Lung (tissue), 12 donors: ENCODE measurements around the gene MAL. TPM values are rescaled to one million over a fixed set of nuclear protein-coding genes. Genes with fewer than 3 reads are reported as not detected.
A peak's percentile ranks its signal among the peaks of the same experiment; 100 is the strongest.

ENCODE experiments used
- ATAC-seq: fragments of 200-7000 bp; cut with Tn5 transposase; one replicate; pipeline ENCODE4 v1.9.1; 2020; ENCODE audit warnings: moderate number of reproducible peaks; ENCODE audit not compliant: insufficient read depth, low FRiP score
- DNase-seq, 3 donors: peaks; one replicate each; pipeline ENCODE4 v3.0.0-alpha.2; 2013 to 2017
- H3K27ac ChIP-seq, 2 donors: one replicate each; pipeline ENCODE4 v1.5.1; 2013; ENCODE audit warnings: mild to moderate bottlenecking in 2 of 2, moderate library complexity in 2 of 2, control low read depth in 1 of 2, inconsistent platforms in 1 of 2, low read depth in 1 of 2, low read length in 1 of 2
- H3K27me3 ChIP-seq, 3 donors: one replicate each; pipeline ENCODE4 v1.5.1; 2013; ENCODE audit warnings: low read length in 2 of 3; ENCODE audit not compliant: control insufficient read depth in 3 of 3, insufficient read depth in 3 of 3
- H3K36me3 ChIP-seq, 4 donors: one replicate each; pipeline ENCODE4 v1.5.1; 2013; ENCODE audit warnings: low read length in 4 of 4, mild to moderate bottlenecking in 1 of 4, moderate library complexity in 1 of 4; ENCODE audit not compliant: control insufficient read depth in 4 of 4, insufficient read depth in 4 of 4
- H3K4me1 ChIP-seq, 5 donors: one replicate each; pipeline ENCODE4 v1.5.1; 2013; ENCODE audit warnings: low read length in 5 of 5, mild to moderate bottlenecking in 2 of 5, moderate library complexity in 1 of 5; ENCODE audit not compliant: control insufficient read depth in 5 of 5, insufficient read depth in 5 of 5
- H3K4me3 ChIP-seq: one replicate; pipeline ENCODE4 v1.5.1; 2013; ENCODE audit warnings: mild to moderate bottlenecking, control low read depth, moderate library complexity
- H3K9ac ChIP-seq, 2 donors: one replicate each; pipeline ENCODE4 v1.5.1; 2013; ENCODE audit warnings: low read length in 2 of 2, control low read depth in 1 of 2; ENCODE audit not compliant: insufficient read depth in 1 of 2
- H3K9me3 ChIP-seq, 4 donors: one replicate each; pipeline ENCODE4 v1.5.1; 2013; ENCODE audit warnings: low read length in 3 of 4, mild to moderate bottlenecking in 1 of 4, moderate library complexity in 1 of 4; ENCODE audit not compliant: control insufficient read depth in 4 of 4, insufficient read depth in 3 of 4
- CTCF ChIP-seq: IDR thresholded peaks from 2 replicates; pipeline ENCODE4 v1.5.1; 2012; ENCODE audit warnings: mild to moderate bottlenecking; ENCODE audit errors: control extremely low read depth, extremely low read depth
- WGBS, 2 donors: extraction: QIAGEN DNeasy Blood & Tissue Kit; methylation state at CpG; one replicate each; pipeline ENCODE4 v1.1.7; 2013; 5-methylcytosine and 5-hydroxymethylcytosine counted together
- polyA plus RNA-seq, 2 donors: library from polyadenylated mRNA; stranded (reverse); fragments of 200-250 nt; gene quantifications; one replicate each; pipeline ENCODE4 v1.2.1, GENCODE V29; 2013
- total RNA-seq, 2 donors: library from RNA; depleted of rRNA in 1 of 2; stranded (reverse); fragments of >200 nt in 1 of 2; gene quantifications; one replicate each; pipeline ENCODE4 v1.2.1, GENCODE V29; 2014 to 2021
- donor health status: control.
- donor health status: control.
- donor health status: Bipolar disorder and iron deficiency.
- donor health status: healthy.
- donor health status: DM: yes; HTN: yes; CAD: no.

The MAL gene
- total and polyA plus RNA-seq, 4 donors: 1.3 to 19.0 (median 10.5) TPM

DNA sequence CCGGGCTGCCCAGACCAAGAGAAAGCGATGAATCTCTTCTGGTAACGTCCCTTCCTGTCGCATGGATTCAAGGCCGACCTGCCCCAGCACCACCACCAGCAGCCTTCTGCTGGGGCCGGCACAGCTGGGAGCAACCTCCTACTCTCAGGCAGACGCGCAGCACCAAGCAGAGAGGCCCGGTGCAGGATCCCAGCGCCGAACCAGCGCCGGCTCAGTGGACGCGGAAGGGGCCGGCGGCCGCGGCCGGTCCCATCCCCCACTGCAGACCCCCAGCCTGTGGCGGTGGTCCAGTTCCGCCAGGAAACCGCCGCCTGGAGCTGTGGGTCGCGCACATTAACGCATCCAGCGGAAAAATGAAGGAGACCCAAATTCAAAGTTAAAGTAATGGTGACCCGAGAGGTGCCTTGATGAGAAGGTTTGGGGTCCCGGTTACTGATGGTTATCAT is 525 bp upstream of the MAL start:
- ATAC-seq: no peak
- no peak for DNase-seq
- Histone ChIP-seq H3K4me3 (no peak overlapping the region), H3K27ac (peak overlapping the region in 1 of 2 donors; percentile 53), H3K9ac (no peak overlapping the region), H3K36me3 (no peaks in the 10 kb centered on the region), H3K4me1 (peaks cover 0 to 24% (median 4%) of the 10 kb centered on the region in 5 donors), H3K9me3 (peaks cover 0 to 3% (median 0%) of the 10 kb centered on the region in 4 donors), H3K27me3 (peaks cover 4 to 56% (median 39%) of the 10 kb centered on the region in 3 donors)
- TF ChIP-seq CTCF: no peak
- WGBS, 2 donors: 9 to 11% methylated on average over 30 of the region's 30 CpGs

DNA sequence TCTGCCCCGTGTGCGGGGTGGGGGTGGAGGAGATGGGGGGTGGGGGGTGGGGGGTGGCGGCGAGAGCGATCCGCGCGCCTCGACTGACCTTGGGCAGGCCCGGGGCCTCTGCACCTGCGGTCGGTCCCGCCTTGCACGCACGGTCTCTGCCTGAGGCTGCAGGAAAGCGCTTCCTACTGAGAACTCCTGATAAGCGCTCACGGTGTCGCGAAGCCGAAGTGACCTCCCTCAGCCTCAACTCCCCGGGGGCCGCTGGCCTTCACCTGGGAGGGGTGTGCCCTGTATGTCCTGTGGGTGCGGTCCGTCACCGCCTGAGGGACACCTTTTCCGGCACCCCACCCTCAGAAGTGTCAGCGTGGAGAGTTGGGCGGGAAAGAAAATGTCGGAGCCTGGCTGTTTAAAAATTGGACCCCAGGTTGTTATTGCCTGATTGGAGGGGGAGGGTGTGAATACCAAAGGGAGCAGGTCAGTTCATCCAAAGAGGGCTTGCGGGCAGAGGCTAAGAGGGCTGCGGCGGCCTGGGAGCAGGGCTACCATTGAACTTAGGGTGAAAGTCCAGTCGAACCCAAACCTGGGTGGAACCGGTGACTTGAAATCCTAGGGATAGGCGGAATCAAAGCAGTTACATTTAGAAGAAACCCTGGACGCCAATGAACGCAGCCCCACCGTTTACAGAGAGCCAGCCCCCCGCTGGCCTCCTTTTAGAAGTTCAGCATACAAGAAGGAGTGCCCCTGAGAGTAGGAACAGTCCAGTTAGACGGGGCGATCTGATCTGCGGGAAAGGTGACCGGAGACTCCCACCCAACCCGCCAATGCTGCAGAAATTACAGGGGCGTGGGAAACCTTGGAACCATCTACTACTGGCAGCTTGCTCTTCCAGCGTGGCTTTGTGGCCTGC is 1.2 kb downstream of the MAL start:
- DNase-seq (peak in 1 of 3 donors; percentile 15), ATAC-seq (no peak)
- 11% methylated on average over 45 to 47 of the region's 47 CpGs for WGBS, 2 donors

GRCh38 chr2:95027369-95027720 is 1.8 kb downstream of the MAL start:
- H3K4me3 ChIP-seq: no peak overlapping the region
- 35 to 49% methylated on average over 9 of the region's 9 CpGs for WGBS, 2 donors
- H3K27me3 ChIP-seq: peaks cover 4 to 57% (median 39%) of the 10 kb centered on the region in 3 donors
- ATAC-seq (no peak), DNase-seq (no peak)
- H3K36me3 ChIP-seq: no peaks in the 10 kb centered on the region
- H3K27ac ChIP-seq: no peak overlapping the region
- H3K9me3 ChIP-seq: peaks cover 0 to 3% (median 0%) of the 10 kb centered on the region in 4 donors
- peaks cover 0 to 24% (median 4%) of the 10 kb centered on the region in 5 donors for H3K4me1 ChIP-seq
- H3K9ac ChIP-seq: no peak overlapping the region
- no peak for TF ChIP-seq CTCF

More for the DNA sequence above, 1.2 kb downstream of the MAL start:
- Histone ChIP-seq H3K27me3 (peaks cover 4 to 57% (median 39%) of the 10 kb centered on the region in 3 donors), H3K9me3 (peaks cover 0 to 3% (median 0%) of the 10 kb centered on the region in 4 donors), H3K27ac (no peak overlapping the region), H3K4me1 (peaks cover 0 to 24% (median 4%) of the 10 kb centered on the region in 5 donors), H3K36me3 (no peaks in the 10 kb centered on the region), H3K4me3 (peak overlapping the region; percentile 14), H3K9ac (no peak overlapping the region)
- no peak for TF ChIP-seq CTCF
